IMR-90 (cell line): Measurements from ENCODE around the gene AIDA.

Experiments used
- BHLHE40 ChIP-seq: fragments of 150-350 bp; IDR thresholded peaks from 2 replicates; pipeline ENCODE4 v1.6.1; 2016; ENCODE audit warnings: mild to moderate bottlenecking, low read depth, low read length
- CHD1 ChIP-seq: IDR thresholded peaks from 2 replicates; pipeline ENCODE4 v1.6.1; 2012; ENCODE audit warnings: low read depth, low read length, improper control_type of control experiment
- FOS ChIP-seq: fragments of 150-350 bp; IDR thresholded peaks from 2 replicates; pipeline ENCODE4 v1.6.1; 2016; ENCODE audit warnings: low read depth, low read length
- MAZ ChIP-seq: IDR thresholded peaks from 2 replicates; pipeline ENCODE4 v1.6.1; 2012; ENCODE audit warnings: low read depth, mild to moderate bottlenecking, low read length, improper control_type of control experiment, moderate library complexity, borderline replicate concordance
- MXI1 ChIP-seq: IDR thresholded peaks from 2 replicates; pipeline ENCODE4 v1.6.1; 2012; ENCODE audit warnings: low read depth, mild to moderate bottlenecking, low read length, moderate library complexity, borderline replicate concordance
- NFE2L2 ChIP-seq: fragments of 150-350 bp; IDR thresholded peaks from 2 replicates; pipeline ENCODE4 v1.6.1; 2016; ENCODE audit warnings: low read depth, mild to moderate bottlenecking, low read length
- POLR2A ChIP-seq: IDR thresholded peaks from 2 replicates; pipeline ENCODE4 v1.6.1; 2012; ENCODE audit warnings: mild to moderate bottlenecking, low read depth, low read length
- RAD21 ChIP-seq: IDR thresholded peaks from 2 replicates; pipeline ENCODE4 v1.6.1; 2012; ENCODE audit warnings: low read length, improper control_type of control experiment
- RCOR1 ChIP-seq: IDR thresholded peaks from 2 replicates; pipeline ENCODE4 v1.6.1; 2012; ENCODE audit warnings: mild to moderate bottlenecking, low read length, improper control_type of control experiment; ENCODE audit not compliant: insufficient replicate concordance
- RFX5 ChIP-seq: IDR thresholded peaks from 2 replicates; pipeline ENCODE4 v1.8.0; 2012; ENCODE audit warnings: low read depth, mild to moderate bottlenecking, low read length, moderate library complexity
- SMC3 ChIP-seq: fragments of 150-350 bp; IDR thresholded peaks from 2 replicates; pipeline ENCODE4 v1.6.1; 2016; ENCODE audit warnings: low read depth, mild to moderate bottlenecking, antibody characterized with exemption, low read length, moderate library complexity
- TF ChIP-seq, protein P1 (sequence below): conservative IDR thresholded peaks from 2 replicates; pipeline ENCODE4 v1.5.1; 2012; ENCODE audit warnings: mild to moderate bottlenecking, low read depth, low read length, improper control_type of control experiment
- TF ChIP-seq, protein P2 (sequence below): fragments of 150-350 bp; IDR thresholded peaks from 2 replicates; pipeline ENCODE4 v1.6.1; 2017; ENCODE audit warnings: mild to moderate bottlenecking, antibody characterized with exemption, low read length, low read depth

DNA sequence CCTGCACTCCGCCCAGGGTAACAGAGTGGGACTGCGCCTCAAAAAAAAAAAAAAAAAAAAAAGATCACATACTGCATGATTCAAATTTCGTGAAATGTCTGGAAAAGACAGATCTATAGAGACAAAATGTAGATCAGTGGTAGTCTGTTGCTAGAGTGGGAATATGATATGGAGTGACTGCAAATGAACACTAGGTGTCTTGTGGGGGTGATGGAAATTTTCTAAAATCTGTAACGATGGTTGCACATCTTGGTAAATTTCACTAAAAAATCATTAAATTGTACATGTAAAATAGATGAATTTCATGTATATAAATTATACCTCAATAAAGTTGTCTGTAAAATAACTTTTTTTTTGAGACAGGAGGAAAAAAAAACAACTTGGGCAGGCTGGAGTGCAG lies 5.5 kb downstream of the AIDA start:
- TF ChIP-seq, protein P1, sequence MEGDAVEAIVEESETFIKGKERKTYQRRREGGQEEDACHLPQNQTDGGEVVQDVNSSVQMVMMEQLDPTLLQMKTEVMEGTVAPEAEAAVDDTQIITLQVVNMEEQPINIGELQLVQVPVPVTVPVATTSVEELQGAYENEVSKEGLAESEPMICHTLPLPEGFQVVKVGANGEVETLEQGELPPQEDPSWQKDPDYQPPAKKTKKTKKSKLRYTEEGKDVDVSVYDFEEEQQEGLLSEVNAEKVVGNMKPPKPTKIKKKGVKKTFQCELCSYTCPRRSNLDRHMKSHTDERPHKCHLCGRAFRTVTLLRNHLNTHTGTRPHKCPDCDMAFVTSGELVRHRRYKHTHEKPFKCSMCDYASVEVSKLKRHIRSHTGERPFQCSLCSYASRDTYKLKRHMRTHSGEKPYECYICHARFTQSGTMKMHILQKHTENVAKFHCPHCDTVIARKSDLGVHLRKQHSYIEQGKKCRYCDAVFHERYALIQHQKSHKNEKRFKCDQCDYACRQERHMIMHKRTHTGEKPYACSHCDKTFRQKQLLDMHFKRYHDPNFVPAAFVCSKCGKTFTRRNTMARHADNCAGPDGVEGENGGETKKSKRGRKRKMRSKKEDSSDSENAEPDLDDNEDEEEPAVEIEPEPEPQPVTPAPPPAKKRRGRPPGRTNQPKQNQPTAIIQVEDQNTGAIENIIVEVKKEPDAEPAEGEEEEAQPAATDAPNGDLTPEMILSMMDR = no peak
- TF ChIP-seq MAZ = no peak
- no peak for TF ChIP-seq SMC3
- no peak for TF ChIP-seq CHD1
- no peak for TF ChIP-seq FOS
- TF ChIP-seq POLR2A = no peak
- TF ChIP-seq, protein P2, sequence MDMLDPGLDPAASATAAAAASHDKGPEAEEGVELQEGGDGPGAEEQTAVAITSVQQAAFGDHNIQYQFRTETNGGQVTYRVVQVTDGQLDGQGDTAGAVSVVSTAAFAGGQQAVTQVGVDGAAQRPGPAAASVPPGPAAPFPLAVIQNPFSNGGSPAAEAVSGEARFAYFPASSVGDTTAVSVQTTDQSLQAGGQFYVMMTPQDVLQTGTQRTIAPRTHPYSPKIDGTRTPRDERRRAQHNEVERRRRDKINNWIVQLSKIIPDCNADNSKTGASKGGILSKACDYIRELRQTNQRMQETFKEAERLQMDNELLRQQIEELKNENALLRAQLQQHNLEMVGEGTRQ = no peak
- no peak for TF ChIP-seq MXI1
- no peak for TF ChIP-seq BHLHE40
- TF ChIP-seq RFX5 = no peak
- no peak for TF ChIP-seq RCOR1
- TF ChIP-seq RAD21 = no peak
- TF ChIP-seq NFE2L2 = no peak
